Activated CD4-positive, alpha-beta memory T cell treated with anti-CD3 and anti-CD28 coated beads, Interleukin-2, amount 10 ng/mL, durations not matched to agents 7 days and 5 days (primary cell): Measurements from ENCODE around the gene TYW1. TPM values are rescaled to one million over a fixed set of nuclear protein-coding genes. Genes with fewer than 3 reads are reported as not detected.
"Not testable (repeated sequence)": the region's sequence is repeated elsewhere in the genome, so short reads cannot be mapped to it uniquely, and the experiment has no call there.

Experiments used
- CTCF ChIA-PET: fragments of 350-600 bp; sonication (Branson Sonifier 250); formaldehyde crosslinking; loops from one replicate; lab custom pipeline; 2021; ENCODE audit warnings: antibody characterized with exemption, inconsistent platforms; lab: Charles Lee
- POLR2A ChIA-PET: fragments of 350-600 bp; sonication (Branson Sonifier 250); formaldehyde crosslinking; loops from one replicate; lab custom pipeline; 2021; ENCODE audit warnings: antibody characterized with exemption; lab: Charles Lee
- DNase-seq: peaks from one replicate; pipeline ENCODE4 v3.0.0-alpha.2; 2020
- H3K27ac Mint-ChIP-seq: one replicate; pipeline ENCODE4 v1.8.0; 2021; ENCODE audit warnings: mild to moderate bottlenecking, mixed read lengths
- H3K27me3 Mint-ChIP-seq: one replicate; pipeline ENCODE4 v1.8.0; 2021; ENCODE audit warnings: mixed read lengths
- H3K36me3 Mint-ChIP-seq: one replicate; pipeline ENCODE4 v1.8.0; 2021; ENCODE audit warnings: low read depth, mixed read lengths
- H3K4me1 Mint-ChIP-seq: one replicate; pipeline ENCODE4 v1.8.0; 2021; ENCODE audit warnings: mixed read lengths
- H3K4me3 Mint-ChIP-seq: one replicate; pipeline ENCODE4 v1.8.0; 2021; ENCODE audit warnings: mild to moderate bottlenecking, mixed read lengths
- H3K9me3 Mint-ChIP-seq: one replicate; pipeline ENCODE4 v1.8.0; 2021; ENCODE audit warnings: mixed read lengths
- total RNA-seq, 2 experiments: library from RNA; stranded (reverse); gene quantifications; one replicate each; pipeline ENCODE4 v1.2.3, GENCODE V29; 2021

TYW1 gene, protein sequence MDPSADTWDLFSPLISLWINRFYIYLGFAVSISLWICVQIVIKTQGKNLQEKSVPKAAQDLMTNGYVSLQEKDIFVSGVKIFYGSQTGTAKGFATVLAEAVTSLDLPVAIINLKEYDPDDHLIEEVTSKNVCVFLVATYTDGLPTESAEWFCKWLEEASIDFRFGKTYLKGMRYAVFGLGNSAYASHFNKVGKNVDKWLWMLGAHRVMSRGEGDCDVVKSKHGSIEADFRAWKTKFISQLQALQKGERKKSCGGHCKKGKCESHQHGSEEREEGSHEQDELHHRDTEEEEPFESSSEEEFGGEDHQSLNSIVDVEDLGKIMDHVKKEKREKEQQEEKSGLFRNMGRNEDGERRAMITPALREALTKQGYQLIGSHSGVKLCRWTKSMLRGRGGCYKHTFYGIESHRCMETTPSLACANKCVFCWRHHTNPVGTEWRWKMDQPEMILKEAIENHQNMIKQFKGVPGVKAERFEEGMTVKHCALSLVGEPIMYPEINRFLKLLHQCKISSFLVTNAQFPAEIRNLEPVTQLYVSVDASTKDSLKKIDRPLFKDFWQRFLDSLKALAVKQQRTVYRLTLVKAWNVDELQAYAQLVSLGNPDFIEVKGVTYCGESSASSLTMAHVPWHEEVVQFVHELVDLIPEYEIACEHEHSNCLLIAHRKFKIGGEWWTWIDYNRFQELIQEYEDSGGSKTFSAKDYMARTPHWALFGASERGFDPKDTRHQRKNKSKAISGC
- total RNA-seq = 10 to 100 TPM; 12.4 to 15.2 TPM

DNA sequence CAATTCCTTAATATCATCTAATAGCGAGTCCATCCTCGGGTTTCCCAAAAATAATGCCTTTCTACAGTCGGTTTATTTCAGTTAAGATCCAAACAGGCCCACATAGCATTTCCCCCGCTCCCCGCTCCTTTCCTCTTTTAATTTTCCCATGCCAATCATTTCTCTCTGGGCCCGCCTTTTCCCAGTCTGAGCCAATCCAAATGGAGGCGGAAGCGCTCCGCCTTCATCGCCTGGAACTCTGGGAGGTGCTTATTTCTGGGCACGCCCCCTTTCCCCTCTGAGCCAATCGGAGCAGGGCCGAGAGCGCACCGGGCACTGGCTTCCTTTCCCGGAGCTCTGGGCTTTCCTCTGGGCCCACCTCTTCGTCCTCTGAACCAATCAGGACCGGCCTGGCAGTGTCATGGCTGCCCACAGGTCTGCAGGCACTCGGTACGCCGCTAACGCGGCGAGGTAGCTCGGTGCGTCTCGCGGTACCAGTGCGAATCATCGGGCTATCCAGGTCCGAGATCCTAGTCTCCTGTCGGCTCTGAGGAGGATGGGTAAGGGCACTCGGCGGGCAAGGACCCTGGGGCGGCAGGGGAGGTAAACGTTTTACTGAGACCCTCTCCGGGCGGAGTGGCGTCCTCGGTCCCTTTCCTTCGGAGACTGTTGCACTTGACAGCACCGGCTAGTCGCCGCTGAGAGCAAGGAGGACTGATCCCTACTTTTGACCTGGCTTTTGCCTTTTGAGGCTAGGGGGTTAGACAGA is at the start of gene TYW1:
TYW1 (plus strand) TSS at position 390 of the 748 bp plus-strand sequence; CDS start at position 536, 146 bp downstream.
- DNase-seq = peak; percentile 99
- POLR2A ChIA-PET = interaction anchor here (2.1 to 4.1 kb wide), 4 partner anchors 23 to 342 kb away, joined by 5 to 51 read pairs (median 21); partner anchors contain the start of gene TMEM248
- peaks cover 35% of the 10 kb centered on the region for H3K4me1 Mint-ChIP-seq
- H3K36me3 Mint-ChIP-seq = peaks cover 26% of the 10 kb centered on the region
- CTCF ChIA-PET = interaction anchor here (2.6 kb wide), 1 partner anchor 152 kb away, joined by 12 read pairs; no protein-coding TSS in a partner anchor
- peak within 1 kb of the TSS; percentile 100 for H3K27ac Mint-ChIP-seq
- peak within 1 kb of the TSS; percentile 98 for H3K4me3 Mint-ChIP-seq
- not testable (repeated sequence) for H3K9me3 Mint-ChIP-seq, H3K27me3 Mint-ChIP-seq

DNA sequence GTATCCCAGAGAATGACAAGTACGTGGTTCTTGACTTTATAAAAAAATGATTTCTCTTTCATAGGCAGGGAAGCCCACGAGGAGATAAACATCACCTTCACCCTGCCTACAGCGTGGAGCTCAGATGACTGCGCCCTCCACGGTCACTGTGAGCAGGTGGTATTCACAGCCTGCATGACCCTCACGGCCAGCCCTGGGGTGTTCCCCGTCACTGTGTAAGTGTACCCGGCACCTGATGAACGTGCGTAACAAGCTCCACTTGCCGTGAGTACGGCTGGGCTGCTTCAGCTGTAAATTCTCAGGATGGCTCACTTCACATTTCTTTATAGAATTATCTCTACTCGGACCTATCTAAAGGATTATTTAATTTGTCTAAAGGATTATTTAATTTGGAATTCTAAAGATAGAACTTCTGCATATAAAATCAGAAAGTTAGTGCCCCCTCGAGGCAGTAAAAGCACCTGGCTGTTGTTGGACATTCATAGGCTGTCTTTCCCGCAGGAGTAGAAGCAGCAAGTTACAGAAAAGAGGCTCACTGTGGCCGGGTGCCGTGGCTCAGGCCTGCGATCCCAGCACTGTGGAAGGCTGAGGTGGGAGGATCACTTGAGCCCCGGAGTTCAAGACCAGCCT is 48.0 kb upstream of the TYW1 start:
- H3K27ac Mint-ChIP-seq = no peak overlapping the region

DNA sequence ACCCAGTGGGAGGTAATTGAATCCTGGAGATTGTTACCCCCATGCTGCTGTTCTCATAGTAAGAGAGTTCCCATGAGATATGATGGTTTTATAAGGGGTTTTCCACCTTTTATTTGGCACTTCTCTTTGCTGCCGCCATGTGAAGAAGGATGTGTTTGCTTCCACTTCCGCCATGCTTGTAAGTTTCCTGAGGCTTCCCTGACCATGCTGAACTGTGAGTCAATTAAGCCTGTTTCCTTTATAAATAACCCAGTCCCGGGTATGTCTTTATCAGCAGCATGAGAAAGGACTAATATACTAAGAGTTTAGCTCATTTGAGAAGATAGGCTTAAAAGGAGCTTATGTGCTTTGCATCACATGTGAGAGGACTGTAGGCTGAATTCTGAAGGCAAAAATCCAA is 46.3 kb upstream of the TYW1 start:
- no peak overlapping the region for H3K27ac Mint-ChIP-seq
- CTCF ChIA-PET = no interaction called here

More for the DNA sequence above, 48.0 kb upstream of the TYW1 start:
- ChIA-PET CTCF (no interaction called here), POLR2A (no interaction called here)
- no peak for DNase-seq
- Mint-ChIP-seq H3K27me3 (no peaks in the 10 kb centered on the region), H3K4me1 (no peaks in the 10 kb centered on the region), H3K4me3 (no peak overlapping the region), H3K36me3 (peaks cover 56% of the 10 kb centered on the region), H3K9me3 (no peaks in the 10 kb centered on the region)

DNA sequence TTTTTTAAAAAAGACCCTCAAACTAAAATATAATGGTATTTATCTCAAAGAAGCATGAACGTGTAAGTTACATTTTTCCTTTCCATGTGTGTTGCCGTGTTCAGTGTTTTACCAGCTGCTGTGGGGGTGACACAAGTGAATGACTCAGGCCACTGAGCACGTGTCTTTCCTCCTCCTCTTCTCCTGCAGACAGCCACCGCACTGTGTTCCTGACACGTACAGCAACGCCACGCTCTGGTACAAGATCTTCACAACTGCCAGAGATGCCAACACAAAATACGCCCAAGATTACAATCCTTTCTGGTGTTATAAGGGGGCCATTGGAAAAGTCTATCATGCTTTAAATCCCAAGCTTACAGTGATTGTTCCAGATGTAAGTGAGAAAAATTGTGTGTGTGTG is 45.9 kb upstream of the TYW1 start:
- DNase-seq = no peak
- POLR2A ChIA-PET = no interaction called here

More for the DNA sequence above, 46.3 kb upstream of the TYW1 start:
- POLR2A ChIA-PET = interaction anchor here (1.4 kb wide), 1 partner anchor 28 kb away, joined by 3 read pairs; no protein-coding TSS in a partner anchor
- no peaks in the 10 kb centered on the region for H3K9me3 Mint-ChIP-seq
- H3K4me3 Mint-ChIP-seq = no peak overlapping the region
- no peaks in the 10 kb centered on the region for H3K27me3 Mint-ChIP-seq
- no peaks in the 10 kb centered on the region for H3K4me1 Mint-ChIP-seq
- DNase-seq = no peak
- peaks cover 52% of the 10 kb centered on the region for H3K36me3 Mint-ChIP-seq

DNA sequence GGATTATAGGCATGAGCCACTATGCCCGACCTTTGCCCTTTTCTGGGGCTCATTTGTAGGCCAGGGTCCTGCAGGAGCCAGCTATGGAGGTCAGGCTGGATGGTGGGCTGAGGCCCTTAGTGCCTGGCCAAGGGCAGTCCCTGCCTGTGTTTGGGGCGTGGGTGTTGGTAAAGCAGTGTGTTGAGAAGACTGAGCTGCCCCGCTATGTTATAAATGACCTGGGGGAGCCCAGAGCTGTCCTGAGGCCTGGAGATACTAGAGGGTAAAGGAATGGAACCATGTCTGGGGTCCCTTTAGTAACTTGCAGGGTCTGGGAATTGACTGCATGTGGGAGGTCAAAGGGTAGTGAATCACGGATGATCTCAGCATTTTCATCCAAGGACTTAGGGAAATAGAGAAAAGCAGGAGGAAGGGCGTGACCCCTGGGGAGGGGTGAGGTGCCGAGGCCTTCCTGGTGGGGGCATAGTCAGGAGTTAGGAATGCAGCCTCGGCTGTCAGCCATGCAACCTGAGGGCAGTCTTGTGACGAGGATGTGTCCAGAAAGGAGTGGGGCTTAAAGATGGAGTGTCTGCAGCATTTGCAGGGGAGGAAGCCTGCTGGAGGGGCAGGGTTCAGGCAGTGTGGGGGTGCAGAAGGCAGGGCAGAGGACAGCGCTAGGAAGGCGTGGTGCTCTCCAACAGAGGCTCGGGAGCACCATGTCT is 44.1 kb upstream of the TYW1 start:
- ChIA-PET POLR2A (no interaction called here), CTCF (no interaction called here)
- Mint-ChIP-seq H3K27ac (no peak overlapping the region), H3K4me3 (no peak overlapping the region), H3K9me3 (no peaks in the 10 kb centered on the region), H3K36me3 (peaks cover 65% of the 10 kb centered on the region), H3K4me1 (no peaks in the 10 kb centered on the region), H3K27me3 (no peaks in the 10 kb centered on the region)
- no peak for DNase-seq

More for the DNA sequence above, 45.9 kb upstream of the TYW1 start:
- no peaks in the 10 kb centered on the region for H3K4me1 Mint-ChIP-seq
- no peak overlapping the region for H3K4me3 Mint-ChIP-seq
- no peak overlapping the region for H3K27ac Mint-ChIP-seq
- peaks cover 51% of the 10 kb centered on the region for H3K36me3 Mint-ChIP-seq
- H3K27me3 Mint-ChIP-seq = no peaks in the 10 kb centered on the region
- CTCF ChIA-PET = interaction anchor here (0.6 kb wide), 1 partner anchor 51 kb away, joined by 3 read pairs; no protein-coding TSS in a partner anchor
- H3K9me3 Mint-ChIP-seq = no peaks in the 10 kb centered on the region

DNA sequence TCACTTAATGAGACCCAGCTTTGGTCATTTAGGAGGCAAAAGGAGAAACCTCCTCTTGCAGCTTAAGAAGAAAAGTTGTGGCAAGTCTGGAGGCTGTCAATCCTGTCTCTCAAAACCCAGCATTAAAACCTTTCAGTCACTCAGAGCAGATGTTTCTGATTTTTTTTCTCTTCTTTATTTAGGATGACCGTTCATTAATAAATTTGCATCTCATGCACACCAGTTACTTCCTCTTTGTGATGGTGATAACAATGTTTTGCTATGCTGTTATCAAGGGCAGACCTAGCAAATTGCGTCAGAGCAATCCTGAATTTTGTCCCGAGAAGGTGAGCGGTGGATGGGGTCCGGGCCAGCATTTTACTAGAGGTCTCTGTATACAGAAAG is 43.6 kb upstream of the TYW1 start:
- no peak overlapping the region for H3K27ac Mint-ChIP-seq
- POLR2A ChIA-PET = no interaction called here
- H3K36me3 Mint-ChIP-seq = peaks cover 65% of the 10 kb centered on the region
- DNase-seq = no peak
- no peaks in the 10 kb centered on the region for H3K4me1 Mint-ChIP-seq
- H3K27me3 Mint-ChIP-seq = no peaks in the 10 kb centered on the region
- CTCF ChIA-PET = no interaction called here
- no peaks in the 10 kb centered on the region for H3K9me3 Mint-ChIP-seq
- H3K4me3 Mint-ChIP-seq = no peak overlapping the region

DNA sequence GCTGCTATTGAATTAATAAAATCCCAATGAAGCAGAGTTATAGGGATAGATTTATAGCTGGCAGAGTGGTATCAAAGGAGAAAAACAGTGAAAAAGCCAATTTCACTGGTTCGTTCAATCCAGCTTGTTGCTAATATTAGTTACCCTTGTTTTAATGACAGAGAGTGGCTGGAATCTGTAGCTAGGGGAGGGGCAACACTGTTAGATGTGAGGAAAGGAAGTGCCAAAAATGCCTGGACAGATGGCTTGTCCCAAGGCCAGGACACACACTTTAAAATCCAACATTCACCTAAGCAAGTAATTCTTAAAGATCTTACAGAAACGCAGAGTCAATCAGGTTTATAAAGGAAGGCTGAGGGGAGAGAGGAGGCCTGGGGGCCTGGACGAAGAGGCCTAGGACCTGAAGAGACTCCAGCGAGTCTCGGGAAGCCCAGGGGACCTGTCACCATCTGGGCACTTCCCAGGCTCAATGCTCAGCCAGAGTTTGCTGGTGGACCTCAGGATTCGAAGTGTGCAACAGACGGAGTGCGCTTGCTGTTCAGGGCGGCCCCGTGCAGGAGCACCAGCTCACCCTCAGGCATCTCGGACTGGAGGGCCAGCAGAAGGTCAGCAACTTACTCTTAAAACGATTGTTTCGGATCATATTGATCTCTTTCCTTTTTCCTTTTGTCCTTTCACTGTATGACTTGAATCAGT is 38.9 kb upstream of the TYW1 start:
- ChIA-PET CTCF (no interaction called here), POLR2A (no interaction called here)
- H3K4me1 Mint-ChIP-seq = no peaks in the 10 kb centered on the region
- H3K4me3 Mint-ChIP-seq = no peak overlapping the region
- H3K27me3 Mint-ChIP-seq = no peaks in the 10 kb centered on the region
- no peaks in the 10 kb centered on the region for H3K9me3 Mint-ChIP-seq
- no peak for DNase-seq
- no peak overlapping the region for H3K27ac Mint-ChIP-seq
- H3K36me3 Mint-ChIP-seq = peaks cover 53% of the 10 kb centered on the region

DNA sequence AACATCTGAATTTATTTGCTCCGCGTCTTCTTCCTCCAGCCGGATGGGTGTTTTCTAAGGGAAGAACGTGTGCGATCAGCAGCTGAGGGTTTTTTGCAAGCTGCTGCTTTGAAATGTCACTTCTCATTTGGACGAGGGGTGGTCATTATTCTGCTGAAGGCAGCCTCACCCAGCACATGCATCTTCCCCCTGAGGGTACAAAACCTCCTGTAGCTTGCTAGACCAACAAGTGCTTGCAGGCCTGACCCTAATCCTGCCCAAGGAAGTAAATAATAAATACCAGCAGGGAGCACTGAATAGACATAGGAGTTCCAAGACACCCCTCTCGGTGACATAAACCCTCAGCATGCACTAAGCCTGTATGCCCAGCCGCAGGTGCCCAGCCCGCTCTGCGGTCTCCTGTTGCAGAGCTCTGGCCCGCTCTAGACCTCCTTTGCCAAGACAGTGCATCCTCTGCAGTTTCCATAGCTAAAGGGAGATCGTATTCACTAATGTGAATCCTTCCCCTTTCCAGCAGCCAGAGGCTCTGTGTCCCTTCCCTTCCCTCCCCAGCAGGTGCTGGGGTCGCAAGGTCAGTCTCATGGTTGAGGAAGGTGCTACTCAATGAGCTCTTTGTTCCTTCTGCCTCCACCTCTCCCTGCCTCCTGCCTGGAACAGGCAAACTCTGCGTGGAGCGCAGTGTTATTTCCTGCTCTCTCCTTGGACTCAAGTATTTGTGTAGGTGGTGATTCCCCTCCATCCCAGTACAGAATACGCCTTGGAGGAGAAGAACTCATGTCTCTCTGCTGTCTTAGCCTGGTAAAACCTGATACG is 37.9 kb upstream of the TYW1 start:
- DNase-seq = no peak
- Mint-ChIP-seq H3K9me3 (no peaks in the 10 kb centered on the region), H3K4me1 (no peaks in the 10 kb centered on the region), H3K27me3 (no peaks in the 10 kb centered on the region), H3K4me3 (no peak overlapping the region), H3K27ac (no peak overlapping the region), H3K36me3 (peaks cover 47% of the 10 kb centered on the region)
- ChIA-PET CTCF (no interaction called here), POLR2A (no interaction called here)

DNA sequence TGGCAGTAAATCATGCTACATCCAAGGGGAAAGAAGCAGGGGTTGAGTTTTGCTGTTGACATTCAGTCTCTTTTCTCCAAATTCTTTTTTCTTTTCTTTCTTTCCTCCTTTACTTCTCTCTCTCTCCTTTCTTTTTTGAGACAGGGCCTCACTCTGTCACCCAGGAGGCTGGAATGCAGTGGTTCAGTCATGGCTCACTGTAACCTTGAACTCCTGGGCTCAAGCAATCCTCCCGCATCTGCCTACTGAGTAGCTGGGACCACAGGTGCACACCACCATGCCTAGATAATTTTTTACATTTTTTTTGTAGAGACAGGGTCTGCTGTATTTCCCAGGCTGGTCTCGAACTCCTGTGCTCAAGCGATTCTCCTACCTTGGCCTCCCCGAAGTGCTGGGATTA is 36.4 kb upstream of the TYW1 start:
- peaks cover 41% of the 10 kb centered on the region for H3K36me3 Mint-ChIP-seq
- H3K4me3 Mint-ChIP-seq = no peak overlapping the region
- no peaks in the 10 kb centered on the region for H3K4me1 Mint-ChIP-seq
- H3K27ac Mint-ChIP-seq = no peak overlapping the region
- no peak for DNase-seq
- H3K27me3 Mint-ChIP-seq = no peaks in the 10 kb centered on the region
- CTCF ChIA-PET = no interaction called here
- POLR2A ChIA-PET = no interaction called here
- H3K9me3 Mint-ChIP-seq = no peaks in the 10 kb centered on the region

DNA sequence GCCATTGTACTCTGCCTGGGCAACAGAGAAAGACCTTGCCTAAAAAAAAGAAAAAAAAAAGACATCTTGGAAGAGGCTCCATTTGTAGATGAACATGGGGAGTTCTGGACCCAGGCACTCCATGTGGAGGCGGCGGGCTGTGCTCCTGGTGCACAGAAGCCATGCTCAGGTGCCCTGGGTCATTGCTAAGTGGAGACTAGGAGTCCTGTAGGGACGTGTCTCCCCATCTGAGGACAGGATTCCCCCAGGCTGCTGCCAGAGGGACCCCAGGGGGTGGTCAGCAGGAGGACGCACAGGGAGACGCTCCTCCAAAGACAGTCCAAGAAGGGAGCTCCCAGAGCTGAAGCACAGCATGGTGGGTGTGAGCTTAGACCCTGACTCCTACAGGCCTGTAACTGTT is 35.5 kb upstream of the TYW1 start:
- ChIA-PET POLR2A (no interaction called here), CTCF (no interaction called here)
- no peaks in the 10 kb centered on the region for H3K27me3 Mint-ChIP-seq
- DNase-seq = no peak
- H3K4me1 Mint-ChIP-seq = no peaks in the 10 kb centered on the region
- H3K4me3 Mint-ChIP-seq = no peak overlapping the region
- no peaks in the 10 kb centered on the region for H3K9me3 Mint-ChIP-seq
- peaks cover 35% of the 10 kb centered on the region for H3K36me3 Mint-ChIP-seq
- no peak overlapping the region for H3K27ac Mint-ChIP-seq

DNA sequence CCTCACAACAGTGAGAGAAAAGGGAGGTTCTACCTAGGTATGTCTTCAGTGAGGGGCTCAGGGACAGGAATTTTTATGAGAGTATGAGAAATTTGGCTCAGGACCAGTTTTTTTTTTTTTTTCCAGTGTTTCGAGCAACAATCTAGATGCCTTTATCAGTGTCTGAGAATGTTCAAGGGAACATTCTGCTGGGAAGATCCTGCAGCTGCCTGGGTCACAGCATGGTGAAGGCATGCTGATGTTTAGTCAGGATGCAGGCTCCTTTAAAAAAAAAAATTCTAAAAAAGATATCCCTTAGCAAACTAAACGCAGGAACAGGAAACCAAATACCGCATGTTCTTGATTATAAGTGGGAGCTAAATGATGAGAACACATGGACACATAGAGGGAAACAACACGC is 32.2 kb upstream of the TYW1 start:
- Mint-ChIP-seq H3K4me1 (no peaks in the 10 kb centered on the region), H3K27me3 (no peaks in the 10 kb centered on the region), H3K4me3 (no peak overlapping the region), H3K27ac (no peak overlapping the region), H3K36me3 (peaks cover 10% of the 10 kb centered on the region), H3K9me3 (no peaks in the 10 kb centered on the region)
- ChIA-PET CTCF (no interaction called here), POLR2A (no interaction called here)
- DNase-seq = no peak
